ENCODE results near the gene SAE1. TPM values are rescaled to one million over a fixed set of nuclear protein-coding genes. Genes with fewer than 3 reads are reported as not detected.

Gene SAE1
- total and polyA plus RNA-seq, 8 donors = 67.7 to 125 (median 93.4) TPM

DNA sequence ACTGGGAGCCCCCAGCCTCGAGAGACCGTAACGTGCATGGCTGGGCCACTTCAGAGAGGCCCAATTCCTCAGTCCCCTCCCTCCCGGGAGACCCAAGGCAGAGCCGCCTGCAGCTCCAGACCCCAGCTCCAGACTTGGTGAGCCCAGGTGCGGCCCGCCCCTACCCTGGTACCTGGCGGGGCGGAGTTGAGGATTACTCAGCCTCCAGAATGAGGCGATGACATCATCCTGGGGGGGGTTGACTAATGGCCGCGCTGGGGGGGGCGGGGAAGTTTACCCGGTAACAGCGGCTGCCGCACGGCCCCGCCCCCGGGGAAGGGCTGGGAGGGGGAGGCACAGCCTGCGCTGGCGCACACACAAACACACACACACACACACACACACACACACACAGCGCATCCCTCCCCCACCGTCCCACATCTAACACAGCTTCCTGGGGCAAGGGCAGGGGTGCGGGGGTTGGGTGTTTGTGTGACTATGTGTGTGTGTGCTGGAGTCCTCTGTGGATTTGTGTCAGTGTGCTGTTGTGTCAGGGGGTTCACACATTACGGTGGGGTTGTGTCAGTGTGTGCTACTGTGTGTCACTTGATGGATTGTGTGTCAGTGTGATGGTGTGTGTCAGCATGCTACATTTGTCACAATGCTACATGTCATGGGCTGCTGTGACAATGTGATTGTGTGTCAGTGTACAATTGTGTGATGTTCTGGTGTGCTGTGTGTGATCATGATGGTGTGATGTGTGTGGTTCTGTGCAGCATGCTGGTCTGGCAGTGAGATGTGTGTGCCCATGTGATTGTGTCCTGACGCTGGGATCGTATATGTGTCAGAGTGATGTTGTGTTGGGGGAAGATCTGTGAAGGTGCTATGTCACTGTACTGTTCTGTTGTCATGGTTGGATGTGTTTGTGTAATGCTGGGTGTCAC lies 110.6 kb downstream of the SAE1 start:
- no peak overlapping the region for H3K27ac ChIP-seq

GRCh38 chr19:47241919-47242577 lies 111.4 kb downstream of the SAE1 start:
- no peak overlapping the region for H3K4me3 ChIP-seq
- H3K27me3 ChIP-seq = peaks cover 13 to 52% of the 10 kb centered on the region in 2 donors
- peaks cover 5 to 54% of the 10 kb centered on the region in 2 donors for H3K4me1 ChIP-seq
- no peak for TF ChIP-seq CTCF (IDR thresholded peaks at IDR 0.05)
- no peaks in the 10 kb centered on the region for H3K9me3 ChIP-seq
- no peak overlapping the region for H3K27ac ChIP-seq
- no peak for ATAC-seq
- DNase-seq = no peak
- H3K36me3 ChIP-seq = no peaks in the 10 kb centered on the region
- intact Hi-C loops (cut with DNase I) = loop anchor here in 1 of 2 donors (5.0 kb wide), 1 partner anchor 95 kb away; no protein-coding TSS in a partner anchor

More for the DNA sequence above, 110.6 kb downstream of the SAE1 start:
- Histone ChIP-seq H3K4me1 (peaks cover 5 to 53% of the 10 kb centered on the region in 2 donors), H3K9me3 (no peaks in the 10 kb centered on the region), H3K36me3 (no peaks in the 10 kb centered on the region), H3K27me3 (peaks cover 13 to 52% of the 10 kb centered on the region in 2 donors), H3K4me3 (no peak overlapping the region)
- ATAC-seq (peak; percentile 70), DNase-seq (peak in 3 of 4 donors; percentile 76 to 87 (median 79))
- intact Hi-C loops (cut with DNase I) = loop anchor here in 1 of 2 donors (5.0 kb wide), 1 partner anchor 94 kb away; no protein-coding TSS in a partner anchor
- no peak for TF ChIP-seq CTCF (IDR thresholded peaks at IDR 0.05)

- Histone ChIP-seq H3K36me3 (no peaks in the 10 kb centered on the region), H3K27ac (peak overlapping the region in 1 of 2 donors; percentile 72), H3K27me3 (peaks cover 13 to 50% of the 10 kb centered on the region in 2 donors), H3K4me3 (peak overlapping the region in 1 of 2 donors; percentile 36), H3K4me1 (peaks cover 5 to 63% of the 10 kb centered on the region in 2 donors), H3K9me3 (no peaks in the 10 kb centered on the region)
- no peak for ATAC-seq
- intact Hi-C loops (cut with DNase I) = loop anchor here in 1 of 2 donors (5.0 kb wide), 1 partner anchor 96 kb away; no protein-coding TSS in a partner anchor
- no peak for DNase-seq
- no peak for TF ChIP-seq CTCF (IDR thresholded peaks at IDR 0.05)
These were observed 112.7 kb downstream of the SAE1 start for GRCh38 chr19:47243364-47243775.

GRCh38 chr19:47243776-47244547 lies 113.3 kb downstream of the SAE1 start:
- ATAC-seq (peak; percentile 90), DNase-seq (peak; percentile 87 to 99 (median 94))
- H3K4me3 ChIP-seq = peak overlapping the region; percentile 10 to 36
- H3K4me1 ChIP-seq = peaks cover 5 to 63% of the 10 kb centered on the region in 2 donors
- peak overlapping the region; percentile 10 to 72 for H3K27ac ChIP-seq
- intact Hi-C loops (cut with DNase I) = loop anchor here in 1 of 2 donors (5.0 kb wide), 1 partner anchor 97 kb away; no protein-coding TSS in a partner anchor
- no peaks in the 10 kb centered on the region for H3K36me3 ChIP-seq
- peaks cover 13 to 44% of the 10 kb centered on the region in 2 donors for H3K27me3 ChIP-seq
- no peaks in the 10 kb centered on the region for H3K9me3 ChIP-seq
- TF ChIP-seq CTCF (IDR thresholded peaks at IDR 0.05) = peak; percentile 98 to 99
